ENCODE results near the gene MYO18B.

The MYO18B gene, protein sequence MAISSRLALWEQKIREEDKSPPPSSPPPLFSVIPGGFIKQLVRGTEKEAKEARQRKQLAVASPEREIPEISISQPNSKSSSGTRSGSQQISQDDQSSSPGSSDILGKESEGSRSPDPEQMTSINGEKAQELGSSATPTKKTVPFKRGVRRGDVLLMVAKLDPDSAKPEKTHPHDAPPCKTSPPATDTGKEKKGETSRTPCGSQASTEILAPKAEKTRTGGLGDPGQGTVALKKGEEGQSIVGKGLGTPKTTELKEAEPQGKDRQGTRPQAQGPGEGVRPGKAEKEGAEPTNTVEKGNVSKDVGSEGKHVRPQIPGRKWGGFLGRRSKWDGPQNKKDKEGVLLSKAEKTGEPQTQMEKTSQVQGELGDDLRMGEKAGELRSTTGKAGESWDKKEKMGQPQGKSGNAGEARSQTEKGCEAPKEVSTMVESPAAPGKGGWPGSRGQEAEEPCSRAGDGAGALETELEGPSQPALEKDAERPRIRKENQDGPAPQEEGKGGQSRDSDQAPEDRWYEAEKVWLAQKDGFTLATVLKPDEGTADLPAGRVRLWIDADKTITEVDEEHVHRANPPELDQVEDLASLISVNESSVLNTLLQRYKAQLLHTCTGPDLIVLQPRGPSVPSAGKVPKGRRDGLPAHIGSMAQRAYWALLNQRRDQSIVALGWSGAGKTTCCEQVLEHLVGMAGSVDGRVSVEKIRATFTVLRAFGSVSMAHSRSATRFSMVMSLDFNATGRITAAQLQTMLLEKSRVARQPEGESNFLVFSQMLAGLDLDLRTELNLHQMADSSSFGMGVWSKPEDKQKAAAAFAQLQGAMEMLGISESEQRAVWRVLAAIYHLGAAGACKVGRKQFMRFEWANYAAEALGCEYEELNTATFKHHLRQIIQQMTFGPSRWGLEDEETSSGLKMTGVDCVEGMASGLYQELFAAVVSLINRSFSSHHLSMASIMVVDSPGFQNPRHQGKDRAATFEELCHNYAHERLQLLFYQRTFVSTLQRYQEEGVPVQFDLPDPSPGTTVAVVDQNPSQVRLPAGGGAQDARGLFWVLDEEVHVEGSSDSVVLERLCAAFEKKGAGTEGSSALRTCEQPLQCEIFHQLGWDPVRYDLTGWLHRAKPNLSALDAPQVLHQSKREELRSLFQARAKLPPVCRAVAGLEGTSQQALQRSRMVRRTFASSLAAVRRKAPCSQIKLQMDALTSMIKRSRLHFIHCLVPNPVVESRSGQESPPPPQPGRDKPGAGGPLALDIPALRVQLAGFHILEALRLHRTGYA (N-terminal part only)

DNA sequence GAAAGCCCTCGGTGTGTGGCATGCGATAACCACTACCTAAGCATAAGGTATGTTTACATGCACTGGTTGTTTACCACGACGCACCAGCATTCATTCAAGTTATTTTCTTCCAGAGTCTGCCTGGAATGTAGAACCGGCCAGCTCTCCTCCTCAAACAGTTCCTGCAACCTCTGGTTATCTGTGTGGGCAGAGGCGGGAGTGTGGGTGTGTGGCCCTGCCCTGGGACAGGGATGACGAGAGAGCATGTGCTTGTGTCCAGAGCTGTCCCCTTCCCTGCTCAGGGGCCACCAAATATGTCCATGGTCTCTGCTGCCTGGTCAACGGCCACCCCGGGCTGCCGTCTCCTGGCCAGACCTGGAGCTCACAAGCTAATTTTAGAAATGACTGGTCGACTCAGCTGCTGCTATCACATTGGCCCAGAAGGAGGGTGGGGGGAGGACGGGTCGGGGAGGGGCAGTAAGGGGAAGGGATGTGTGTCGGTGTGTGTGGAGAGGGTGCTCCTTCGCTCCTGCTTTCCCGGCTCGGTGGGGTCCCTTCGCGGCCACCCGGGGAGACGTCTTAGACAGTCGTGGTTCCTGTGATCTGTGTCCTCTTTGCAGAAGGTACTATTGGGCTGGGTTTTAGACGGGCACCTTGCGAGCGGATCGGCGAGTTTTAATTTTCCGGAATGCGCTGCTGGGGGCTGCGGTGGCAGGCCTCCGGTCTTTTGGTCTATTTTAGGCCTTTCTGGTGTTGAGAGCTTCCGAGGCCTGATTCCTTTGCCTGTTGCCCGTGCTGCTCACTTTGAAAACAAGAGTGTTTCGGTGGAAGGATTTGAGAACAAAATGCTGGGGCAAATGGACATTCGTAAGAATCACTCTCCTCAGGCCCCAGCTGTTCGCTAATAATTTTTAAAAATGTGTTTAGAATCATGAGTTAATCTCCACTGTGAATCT lies at the start of gene MYO18B:
Gene MYO18B (plus strand): TSS at position 497 of the 935 bp plus-strand sequence. CDS start 18,905 bp downstream, outside the sequence.
- H2AFZ ChIP-seq (ENCODE audit: low read depth, low read length), result no peak within 1 kb of the TSS
- H3K36me3 ChIP-seq (ENCODE audit: insufficient read depth, low read length), result no peaks in the 10 kb centered on the region
- H3K4me1 ChIP-seq (ENCODE audit: insufficient read depth, low read length), result no peaks in the 10 kb centered on the region
- no peaks in the 10 kb centered on the region for H3K9me3 ChIP-seq (ENCODE audit: low read length)
- no peak within 1 kb of the TSS for H3K4me3 ChIP-seq (ENCODE audit: low read length)
- peaks cover 2% of the 10 kb centered on the region for H3K27me3 ChIP-seq (ENCODE audit: insufficient read depth, low read length)

DNA sequence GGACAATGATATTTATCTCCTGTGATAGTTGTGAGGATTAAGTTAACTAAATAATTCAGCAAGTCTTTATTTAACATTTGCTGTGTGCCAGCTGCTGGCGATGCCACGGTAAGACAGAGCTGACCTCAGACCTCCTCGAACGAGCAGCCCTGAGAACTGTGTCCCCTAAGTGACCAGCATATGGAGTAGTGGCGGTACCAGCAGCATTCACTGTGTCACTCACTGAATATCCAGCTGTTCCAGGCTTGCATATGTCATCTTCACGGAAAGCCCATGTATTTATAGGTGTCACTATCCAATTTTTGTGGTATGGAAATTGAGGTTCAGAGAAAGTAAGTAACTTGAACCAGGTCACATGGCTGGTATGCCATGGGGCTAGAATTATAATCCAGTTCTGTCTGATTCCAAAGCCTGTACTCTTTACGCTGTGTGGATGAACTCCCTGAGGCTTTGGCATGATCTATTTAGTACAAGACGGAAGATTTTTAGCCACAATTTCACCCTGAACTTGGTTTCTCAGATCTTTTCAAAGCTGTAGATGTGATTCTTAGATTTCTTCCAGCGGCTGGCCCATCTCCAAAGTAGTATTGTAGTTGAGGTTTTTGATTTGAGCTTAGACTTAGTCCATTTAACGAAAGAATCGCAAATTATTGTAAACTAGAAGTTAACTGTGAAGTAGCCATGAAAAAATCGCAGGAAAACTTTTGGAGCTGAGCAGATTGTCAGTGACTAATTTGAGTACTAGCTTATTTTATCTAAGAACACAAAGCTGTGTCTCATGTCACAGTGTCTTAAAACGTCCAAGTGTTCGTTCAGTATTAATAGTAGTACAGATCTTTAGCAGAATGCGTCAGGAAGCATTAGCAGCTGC lies 49.4 kb upstream of the MYO18B start:
- Histone ChIP-seq H3K9me3 (ENCODE audit: low read length) (no peaks in the 10 kb centered on the region), H3K4me3 (ENCODE audit: low read length) (no peak overlapping the region), H3K36me3 (ENCODE audit: insufficient read depth, low read length) (peaks cover 18% of the 10 kb centered on the region), H3K27me3 (ENCODE audit: insufficient read depth, low read length) (no peaks in the 10 kb centered on the region), H3K4me1 (ENCODE audit: insufficient read depth, low read length) (no peaks in the 10 kb centered on the region), H2AFZ (ENCODE audit: low read depth, low read length) (no peak overlapping the region)

DNA sequence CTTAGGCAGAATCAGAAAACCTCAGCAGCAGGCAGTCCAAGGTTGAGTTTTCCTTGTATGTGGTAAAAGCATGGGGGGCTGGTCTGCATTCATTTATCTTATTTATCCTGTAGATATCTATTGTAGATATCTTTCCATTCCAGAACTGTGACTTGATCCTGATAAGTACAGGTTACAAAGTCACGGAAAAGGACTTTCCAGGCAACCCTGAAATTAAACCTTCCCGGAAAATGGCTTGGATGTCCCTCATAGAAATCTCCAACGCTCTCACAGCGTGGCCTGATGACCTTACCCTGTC lies 48.8 kb upstream of the MYO18B start:
- no peaks in the 10 kb centered on the region for H3K27me3 ChIP-seq (ENCODE audit: insufficient read depth, low read length)
- H2AFZ ChIP-seq (ENCODE audit: low read depth, low read length), result no peak overlapping the region
- H3K4me1 ChIP-seq (ENCODE audit: insufficient read depth, low read length), result no peaks in the 10 kb centered on the region
- H3K4me3 ChIP-seq (ENCODE audit: low read length), result no peak overlapping the region
- peaks cover 18% of the 10 kb centered on the region for H3K36me3 ChIP-seq (ENCODE audit: insufficient read depth, low read length)
- H3K9me3 ChIP-seq (ENCODE audit: low read length), result no peaks in the 10 kb centered on the region

DNA sequence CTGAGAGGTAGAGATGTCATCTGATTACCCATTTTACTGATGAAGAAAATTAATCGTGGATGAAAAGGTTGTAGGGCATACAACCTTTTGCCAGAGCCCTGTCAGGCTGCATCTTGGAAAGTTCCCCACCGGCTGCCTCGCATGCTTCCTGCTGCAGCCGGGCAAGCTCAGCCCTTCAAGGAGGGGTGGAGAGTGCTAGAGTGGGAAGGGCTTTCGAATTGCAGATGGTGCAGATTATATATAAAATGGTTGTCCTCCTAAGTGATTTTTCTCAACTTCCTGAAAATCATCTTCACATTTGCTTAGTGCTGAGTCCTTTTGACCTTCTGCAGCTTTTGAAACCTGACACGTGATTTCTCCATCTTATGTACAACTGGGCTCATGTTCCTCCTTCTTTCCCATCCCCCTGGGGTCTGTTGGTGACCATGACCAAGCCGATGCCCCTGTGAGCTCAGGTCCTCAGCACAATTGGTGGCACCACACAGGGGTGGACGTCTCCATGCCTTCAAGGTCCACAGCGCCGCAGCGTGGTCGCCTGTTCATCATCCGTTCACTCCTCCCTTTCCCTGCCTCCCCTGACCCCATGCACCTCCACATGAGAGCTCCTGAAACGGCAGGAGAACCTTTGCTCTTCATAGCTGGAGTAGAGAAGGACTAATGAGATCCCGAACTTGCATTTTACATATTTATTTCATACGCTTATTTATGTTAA lies 47.6 kb upstream of the MYO18B start:
- H2AFZ ChIP-seq (ENCODE audit: low read depth, low read length), result no peak overlapping the region
- H3K4me1 ChIP-seq (ENCODE audit: insufficient read depth, low read length), result no peaks in the 10 kb centered on the region
- no peaks in the 10 kb centered on the region for H3K27me3 ChIP-seq (ENCODE audit: insufficient read depth, low read length)
- peaks cover 18% of the 10 kb centered on the region for H3K36me3 ChIP-seq (ENCODE audit: insufficient read depth, low read length)
- no peak overlapping the region for H3K4me3 ChIP-seq (ENCODE audit: low read length)
- H3K9me3 ChIP-seq (ENCODE audit: low read length), result no peaks in the 10 kb centered on the region

DNA sequence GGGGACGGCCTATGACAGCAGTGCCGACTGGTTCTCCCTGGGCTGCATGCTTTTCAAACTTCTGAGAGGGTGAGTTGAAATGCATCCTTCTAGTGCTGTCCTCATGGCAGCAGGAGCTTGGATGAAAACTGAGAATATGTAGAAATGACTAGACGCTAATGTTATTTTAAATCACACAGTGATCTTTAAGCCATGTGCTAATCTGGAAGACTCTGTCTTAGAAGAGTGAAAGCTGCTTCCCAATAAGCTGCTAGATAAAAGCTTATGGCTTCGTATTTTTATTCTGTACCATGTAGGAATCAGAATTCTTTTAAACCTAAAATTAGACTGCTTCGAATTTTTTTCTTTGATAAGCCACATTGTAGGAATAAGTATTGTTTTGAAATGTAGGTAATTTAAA lies 46.8 kb upstream of the MYO18B start:
- Histone ChIP-seq H3K4me1 (ENCODE audit: insufficient read depth, low read length) (no peaks in the 10 kb centered on the region), H3K36me3 (ENCODE audit: insufficient read depth, low read length) (peaks cover 17% of the 10 kb centered on the region), H2AFZ (ENCODE audit: low read depth, low read length) (no peak overlapping the region), H3K27me3 (ENCODE audit: insufficient read depth, low read length) (no peaks in the 10 kb centered on the region), H3K9me3 (ENCODE audit: low read length) (no peaks in the 10 kb centered on the region), H3K4me3 (ENCODE audit: low read length) (no peak overlapping the region)

DNA sequence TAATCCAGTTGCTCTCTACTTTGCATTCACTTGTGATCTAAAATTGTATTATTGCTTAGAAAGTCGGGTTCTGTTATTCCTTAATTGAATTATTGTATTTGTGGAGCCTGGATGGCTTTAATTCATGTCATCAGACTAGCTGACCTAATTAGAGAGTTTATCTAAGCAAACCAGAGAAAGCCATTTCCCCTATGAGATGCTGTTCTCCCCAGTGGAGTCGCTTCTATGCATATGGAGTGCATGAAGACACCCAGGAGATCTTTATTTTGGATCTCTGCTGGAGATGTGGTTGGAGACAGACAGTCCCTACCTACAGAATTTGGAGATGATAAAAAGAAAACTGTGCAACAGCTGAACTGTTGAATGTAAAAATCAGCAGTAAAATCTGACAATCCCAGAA lies 45.2 kb upstream of the MYO18B start:
- Histone ChIP-seq H3K27me3 (ENCODE audit: insufficient read depth, low read length) (no peaks in the 10 kb centered on the region), H3K36me3 (ENCODE audit: insufficient read depth, low read length) (peaks cover 13% of the 10 kb centered on the region), H2AFZ (ENCODE audit: low read depth, low read length) (no peak overlapping the region), H3K9me3 (ENCODE audit: low read length) (no peaks in the 10 kb centered on the region), H3K4me3 (ENCODE audit: low read length) (no peak overlapping the region), H3K4me1 (ENCODE audit: insufficient read depth, low read length) (no peaks in the 10 kb centered on the region)

DNA sequence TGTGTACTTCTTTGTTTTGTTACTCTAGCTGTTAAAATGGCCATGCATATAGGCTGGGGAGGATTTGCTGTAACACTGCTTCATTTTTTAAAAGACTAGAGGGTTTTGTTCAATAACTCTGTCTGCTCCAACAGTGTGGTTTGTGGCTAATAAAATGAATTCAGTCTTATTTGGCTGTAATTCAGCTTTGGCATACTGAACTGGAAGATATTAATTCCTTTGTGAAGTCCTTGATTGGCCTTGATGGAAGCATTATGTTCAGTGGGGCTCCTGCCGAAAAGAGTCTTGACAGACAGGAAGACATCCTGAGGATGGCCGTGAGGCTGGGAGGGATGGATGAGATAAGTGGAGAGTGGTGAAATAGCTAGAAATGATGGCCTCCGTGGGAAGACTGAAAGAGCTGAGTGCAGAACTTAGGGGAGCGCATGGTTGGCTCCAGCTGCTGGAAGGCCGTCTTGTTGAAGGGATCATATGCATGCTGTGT lies 44.8 kb upstream of the MYO18B start:
- no peaks in the 10 kb centered on the region for H3K9me3 ChIP-seq (ENCODE audit: low read length)
- no peaks in the 10 kb centered on the region for H3K4me1 ChIP-seq (ENCODE audit: insufficient read depth, low read length)
- no peak overlapping the region for H3K4me3 ChIP-seq (ENCODE audit: low read length)
- peaks cover 13% of the 10 kb centered on the region for H3K36me3 ChIP-seq (ENCODE audit: insufficient read depth, low read length)
- H2AFZ ChIP-seq (ENCODE audit: low read depth, low read length), result no peak overlapping the region
- H3K27me3 ChIP-seq (ENCODE audit: insufficient read depth, low read length), result no peaks in the 10 kb centered on the region

DNA sequence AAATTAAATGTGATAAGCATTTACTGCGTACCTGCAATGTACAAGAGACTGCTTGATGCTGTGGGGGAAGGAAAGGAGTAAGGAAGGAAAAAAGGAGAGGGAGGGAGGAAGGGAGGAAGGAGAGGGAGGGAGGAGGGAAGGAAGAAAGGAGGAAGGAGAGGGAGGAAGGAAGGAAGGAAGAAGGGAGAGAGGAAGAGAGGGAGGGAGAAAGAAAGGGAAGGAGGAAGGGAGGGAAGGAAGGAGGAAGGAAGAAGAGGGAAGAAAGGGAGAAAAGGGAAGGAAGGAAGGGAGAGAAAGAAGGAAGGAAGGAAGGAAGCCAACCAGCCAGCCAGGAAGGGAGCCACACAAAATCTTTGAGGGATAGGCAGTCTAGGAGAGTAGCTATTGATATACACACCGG lies 44.0 kb upstream of the MYO18B start:
- no peaks in the 10 kb centered on the region for H3K4me1 ChIP-seq (ENCODE audit: insufficient read depth, low read length)
- H3K9me3 ChIP-seq (ENCODE audit: low read length), result no peaks in the 10 kb centered on the region
- H3K36me3 ChIP-seq (ENCODE audit: insufficient read depth, low read length), result peaks cover 10% of the 10 kb centered on the region
- H2AFZ ChIP-seq (ENCODE audit: low read depth, low read length), result no peak overlapping the region
- no peaks in the 10 kb centered on the region for H3K27me3 ChIP-seq (ENCODE audit: insufficient read depth, low read length)
- no peak overlapping the region for H3K4me3 ChIP-seq (ENCODE audit: low read length)

DNA sequence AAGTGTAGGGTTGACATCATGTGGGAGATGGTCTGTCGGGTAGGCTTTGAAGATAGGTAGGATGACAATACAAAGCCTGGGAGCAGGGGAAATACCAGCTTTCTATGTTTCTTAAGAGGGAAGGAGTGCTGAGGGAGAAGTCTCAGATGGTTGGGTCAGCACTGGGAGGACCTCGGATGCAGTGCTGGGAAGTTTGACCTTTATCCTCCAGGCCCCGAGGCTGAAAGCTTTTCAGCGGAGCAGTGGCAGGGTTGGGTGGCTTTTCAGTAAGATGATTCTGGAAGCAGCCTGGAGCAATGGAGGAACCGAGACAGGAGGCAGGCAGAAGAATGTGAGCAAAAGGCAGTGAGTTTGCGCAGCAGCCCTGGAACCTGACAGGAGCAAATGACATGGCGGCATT lies 43.5 kb upstream of the MYO18B start:
- Histone ChIP-seq H3K9me3 (ENCODE audit: low read length) (no peaks in the 10 kb centered on the region), H3K4me3 (ENCODE audit: low read length) (no peak overlapping the region), H3K4me1 (ENCODE audit: insufficient read depth, low read length) (no peaks in the 10 kb centered on the region), H3K27me3 (ENCODE audit: insufficient read depth, low read length) (no peaks in the 10 kb centered on the region), H3K36me3 (ENCODE audit: insufficient read depth, low read length) (peaks cover 10% of the 10 kb centered on the region), H2AFZ (ENCODE audit: low read depth, low read length) (no peak overlapping the region)

DNA sequence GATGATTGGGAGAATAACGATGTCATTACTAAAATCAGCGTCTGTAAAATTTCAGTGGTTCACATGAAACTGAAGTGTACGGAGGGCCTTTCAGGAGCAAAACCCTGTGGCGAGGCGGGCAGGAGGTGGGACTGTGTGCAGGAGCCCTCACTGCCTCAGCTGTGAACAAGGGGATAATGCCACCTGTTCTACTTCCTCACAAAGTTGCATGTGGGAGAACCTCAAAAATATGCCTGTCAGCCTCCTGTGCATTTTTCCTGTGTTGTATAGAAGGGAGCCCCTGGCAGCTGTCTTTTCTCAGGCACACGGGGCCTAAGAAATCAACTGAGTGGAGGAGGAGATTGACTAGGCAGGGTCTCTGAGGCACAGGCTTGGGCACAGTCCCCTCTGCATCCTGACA lies 43.0 kb upstream of the MYO18B start:
- Histone ChIP-seq H3K36me3 (ENCODE audit: insufficient read depth, low read length) (peaks cover 12% of the 10 kb centered on the region), H2AFZ (ENCODE audit: low read depth, low read length) (no peak overlapping the region), H3K4me1 (ENCODE audit: insufficient read depth, low read length) (no peaks in the 10 kb centered on the region), H3K27me3 (ENCODE audit: insufficient read depth, low read length) (no peaks in the 10 kb centered on the region), H3K9me3 (ENCODE audit: low read length) (no peaks in the 10 kb centered on the region), H3K4me3 (ENCODE audit: low read length) (no peak overlapping the region)

DNA sequence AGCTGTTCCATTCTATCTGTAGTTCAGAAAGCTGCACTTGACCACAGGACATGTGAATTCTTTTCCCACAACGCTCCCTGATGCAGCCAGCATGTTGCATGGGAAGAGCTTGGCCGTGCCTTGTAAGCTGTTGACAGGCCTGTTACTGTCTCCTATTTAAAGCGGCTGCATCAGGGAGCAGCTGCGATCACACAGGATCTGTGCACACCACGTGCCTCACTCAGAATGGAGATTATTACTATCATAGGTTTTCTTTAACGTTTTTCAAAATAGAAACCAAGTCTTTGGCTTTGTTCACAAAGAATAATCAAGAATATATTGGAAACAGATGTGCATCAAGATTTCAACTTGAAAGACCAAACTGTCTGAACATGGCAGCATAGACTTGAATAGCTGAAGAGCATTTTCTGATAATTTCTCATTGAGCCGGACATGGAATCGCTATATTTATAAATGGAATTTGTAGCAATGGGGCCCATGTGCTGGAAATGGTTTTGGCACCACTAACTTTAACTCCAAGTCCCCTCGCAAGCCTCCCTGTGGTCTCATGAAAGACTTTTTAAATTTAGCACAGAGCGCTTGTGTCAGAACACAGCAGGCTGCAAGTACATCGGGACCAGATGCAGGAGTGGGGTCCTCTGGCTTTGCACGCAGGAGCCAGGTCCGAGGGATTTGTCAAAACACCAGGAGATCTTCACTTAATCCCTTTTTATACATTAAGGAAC lies 40.8 kb upstream of the MYO18B start:
- Histone ChIP-seq H3K27me3 (ENCODE audit: insufficient read depth, low read length) (no peaks in the 10 kb centered on the region), H3K9me3 (ENCODE audit: low read length) (no peaks in the 10 kb centered on the region), H2AFZ (ENCODE audit: low read depth, low read length) (no peak overlapping the region), H3K36me3 (ENCODE audit: insufficient read depth, low read length) (peaks cover 8% of the 10 kb centered on the region), H3K4me3 (ENCODE audit: low read length) (no peak overlapping the region), H3K4me1 (ENCODE audit: insufficient read depth, low read length) (no peaks in the 10 kb centered on the region)

All from neuron (in vitro differentiated cells).